Endothelial cell of umbilical vein (primary cell): ENCODE measurements around the gene KLHL42.

ENCODE experiments used
- EZH2 ChIP-seq: IDR thresholded peaks from 2 replicates; pipeline ENCODE4 v1.6.1; 2012; ENCODE audit warnings: borderline replicate concordance, low read depth, mild to moderate bottlenecking, moderate library complexity, low read length, inconsistent platforms; ENCODE audit not compliant: severe bottlenecking
- FOS ChIP-seq: IDR thresholded peaks from 2 replicates; pipeline ENCODE4 v1.6.1; 2011; ENCODE audit warnings: mild to moderate bottlenecking, low read length, moderate library complexity, borderline replicate concordance; ENCODE audit not compliant: insufficient read depth
- JUN ChIP-seq: IDR thresholded peaks from 2 replicates; pipeline ENCODE4 v1.6.1; 2011; ENCODE audit warnings: borderline replicate concordance, low read depth; ENCODE audit not compliant: insufficient read length, insufficient read depth
- MAX ChIP-seq: IDR thresholded peaks from 2 replicates; pipeline ENCODE4 v1.6.1; 2011; ENCODE audit not compliant: insufficient read depth, insufficient read length
- POLR2A ChIP-seq: IDR thresholded peaks from 2 replicates; pipeline ENCODE4 v1.6.1; 2012; ENCODE audit warnings: low read depth, mild to moderate bottlenecking, control low read depth, low read length
- POLR2AphosphoS5 ChIP-seq: IDR thresholded peaks from 2 replicates; pipeline ENCODE4 v1.6.1; 2012; ENCODE audit warnings: low read depth, mild to moderate bottlenecking, control low read depth, low read length, moderate library complexity; ENCODE audit not compliant: insufficient read depth
- TF ChIP-seq, protein P1 (sequence below), 2 donors: IDR thresholded peaks; 1 replicate in 1 of 2; 2 replicates in 1 of 2; pipeline ENCODE4 v1.5.1; 2011; ENCODE audit warnings: low read length in 2 of 2, mild to moderate bottlenecking in 2 of 2, moderate library complexity in 2 of 2, control low read depth in 1 of 2, inconsistent platforms in 1 of 2, low read depth in 1 of 2; ENCODE audit not compliant: insufficient read depth in 1 of 2; ENCODE audit errors: extremely low read depth in 1 of 2

GRCh38 chr12:27779416-27779919, 565 bp upstream of the KLHL42 start:
- TF ChIP-seq, protein P1, sequence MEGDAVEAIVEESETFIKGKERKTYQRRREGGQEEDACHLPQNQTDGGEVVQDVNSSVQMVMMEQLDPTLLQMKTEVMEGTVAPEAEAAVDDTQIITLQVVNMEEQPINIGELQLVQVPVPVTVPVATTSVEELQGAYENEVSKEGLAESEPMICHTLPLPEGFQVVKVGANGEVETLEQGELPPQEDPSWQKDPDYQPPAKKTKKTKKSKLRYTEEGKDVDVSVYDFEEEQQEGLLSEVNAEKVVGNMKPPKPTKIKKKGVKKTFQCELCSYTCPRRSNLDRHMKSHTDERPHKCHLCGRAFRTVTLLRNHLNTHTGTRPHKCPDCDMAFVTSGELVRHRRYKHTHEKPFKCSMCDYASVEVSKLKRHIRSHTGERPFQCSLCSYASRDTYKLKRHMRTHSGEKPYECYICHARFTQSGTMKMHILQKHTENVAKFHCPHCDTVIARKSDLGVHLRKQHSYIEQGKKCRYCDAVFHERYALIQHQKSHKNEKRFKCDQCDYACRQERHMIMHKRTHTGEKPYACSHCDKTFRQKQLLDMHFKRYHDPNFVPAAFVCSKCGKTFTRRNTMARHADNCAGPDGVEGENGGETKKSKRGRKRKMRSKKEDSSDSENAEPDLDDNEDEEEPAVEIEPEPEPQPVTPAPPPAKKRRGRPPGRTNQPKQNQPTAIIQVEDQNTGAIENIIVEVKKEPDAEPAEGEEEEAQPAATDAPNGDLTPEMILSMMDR (IDR thresholded peaks at IDR 0.05; ENCODE audit: extremely low read depth in 1 of 2, insufficient read depth in 1 of 2, low read depth in 1 of 2, low read length in 2 of 2) = no peak
- TF ChIP-seq POLR2A (no peak), EZH2 (no peak), POLR2AphosphoS5 (no peak), MAX (no peak), FOS (no peak), JUN (no peak)
